Astrocyte of the spinal cord (primary cell): ENCODE results near the gene PLEKHA5.

Experiments used
- DNase-seq: peaks from one replicate; pipeline ENCODE4 v3.0.0; 2011; ENCODE audit warnings: low read depth, low spot score
- H3K4me3 ChIP-seq: 2 replicates; pipeline ENCODE4 v1.5.1; 2011; ENCODE audit warnings: low read depth, mild to moderate bottlenecking, low read length, moderate library complexity
- in situ Hi-C: cut with HindIII; loops from 2 replicates; pipeline ENCODE4 v1.10.0; 2017; ENCODE audit warnings: low sequenced_read_pairs
- TF ChIP-seq, protein P1 (sequence below): IDR thresholded peaks from 2 replicates; pipeline ENCODE4 v1.5.1; 2012; ENCODE audit warnings: low read depth, mild to moderate bottlenecking, low read length, inconsistent platforms

PLEKHA5 gene

DNA sequence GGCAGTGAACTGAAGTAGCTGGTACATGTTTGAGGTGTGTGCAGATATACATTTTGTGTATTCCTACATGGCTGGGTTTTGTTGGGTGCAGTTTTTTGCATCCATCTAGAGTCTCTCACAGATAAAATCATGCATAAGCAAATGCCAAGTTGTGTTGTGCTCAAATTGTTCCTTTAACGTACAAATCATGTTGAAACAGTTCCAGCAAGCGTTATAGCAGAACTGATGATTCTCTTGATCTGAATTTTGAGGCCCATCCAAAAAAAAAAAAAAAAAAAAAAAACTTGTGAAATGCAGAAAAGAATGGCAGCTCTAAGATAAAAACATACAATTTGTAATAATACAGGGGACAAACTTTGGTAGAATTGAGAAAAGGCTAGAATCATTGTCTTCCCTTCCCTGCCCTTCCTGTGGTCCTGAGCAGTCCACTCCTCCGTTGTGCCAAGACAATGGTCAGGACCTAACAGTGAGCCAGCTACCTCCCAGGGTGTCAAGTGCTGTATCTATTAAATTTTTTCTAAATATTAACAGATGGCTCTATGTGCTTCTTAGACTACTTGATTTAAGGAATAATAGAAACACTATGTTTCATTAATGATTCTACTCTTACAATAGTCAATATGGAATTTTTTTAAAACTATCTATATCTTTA, 122.1 kb downstream of the PLEKHA5 start:
- no peak for DNase-seq
- TF ChIP-seq, protein P1, sequence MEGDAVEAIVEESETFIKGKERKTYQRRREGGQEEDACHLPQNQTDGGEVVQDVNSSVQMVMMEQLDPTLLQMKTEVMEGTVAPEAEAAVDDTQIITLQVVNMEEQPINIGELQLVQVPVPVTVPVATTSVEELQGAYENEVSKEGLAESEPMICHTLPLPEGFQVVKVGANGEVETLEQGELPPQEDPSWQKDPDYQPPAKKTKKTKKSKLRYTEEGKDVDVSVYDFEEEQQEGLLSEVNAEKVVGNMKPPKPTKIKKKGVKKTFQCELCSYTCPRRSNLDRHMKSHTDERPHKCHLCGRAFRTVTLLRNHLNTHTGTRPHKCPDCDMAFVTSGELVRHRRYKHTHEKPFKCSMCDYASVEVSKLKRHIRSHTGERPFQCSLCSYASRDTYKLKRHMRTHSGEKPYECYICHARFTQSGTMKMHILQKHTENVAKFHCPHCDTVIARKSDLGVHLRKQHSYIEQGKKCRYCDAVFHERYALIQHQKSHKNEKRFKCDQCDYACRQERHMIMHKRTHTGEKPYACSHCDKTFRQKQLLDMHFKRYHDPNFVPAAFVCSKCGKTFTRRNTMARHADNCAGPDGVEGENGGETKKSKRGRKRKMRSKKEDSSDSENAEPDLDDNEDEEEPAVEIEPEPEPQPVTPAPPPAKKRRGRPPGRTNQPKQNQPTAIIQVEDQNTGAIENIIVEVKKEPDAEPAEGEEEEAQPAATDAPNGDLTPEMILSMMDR: no peak
- no peak overlapping the region for H3K4me3 ChIP-seq
- in situ Hi-C loops: no loop called here

GRCh38 chr12:19260135-19260534, 130.6 kb downstream of the PLEKHA5 start:
- TF ChIP-seq, protein P1: no peak
- no peak for DNase-seq
- in situ Hi-C loops: no loop called here
- no peak overlapping the region for H3K4me3 ChIP-seq

- TF ChIP-seq, protein P1: no peak
- no peak overlapping the region for H3K4me3 ChIP-seq
- in situ Hi-C loops: no loop called here
- no peak for DNase-seq
Observed at GRCh38 chr12:19261773-19262172, 132.2 kb downstream of the PLEKHA5 start.

DNA sequence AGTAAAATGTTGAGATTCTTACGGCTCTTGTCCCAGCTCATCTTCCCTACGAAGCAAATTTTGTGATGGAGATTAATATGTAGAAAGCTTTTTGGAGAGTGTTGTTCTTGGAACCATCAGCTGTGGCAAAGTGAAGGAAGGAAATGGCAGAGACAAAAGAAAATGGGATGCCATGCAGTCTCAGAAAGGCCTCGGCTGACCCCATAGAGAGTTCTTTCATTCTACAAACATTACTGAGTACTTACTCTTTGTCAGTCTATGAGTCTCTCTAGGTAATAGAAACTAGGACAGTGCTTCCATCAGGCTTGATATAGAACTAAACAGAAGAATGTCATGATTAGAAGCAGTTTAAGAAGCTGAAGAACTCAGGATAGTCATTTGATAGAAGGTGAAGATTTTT, 134.1 kb downstream of the PLEKHA5 start:
- TF ChIP-seq, protein P1: no peak
- in situ Hi-C loops: no loop called here
- no peak overlapping the region for H3K4me3 ChIP-seq
- DNase-seq: peak; percentile 29

- TF ChIP-seq, protein P1: no peak
- in situ Hi-C loops: no loop called here
- no peak overlapping the region for H3K4me3 ChIP-seq
- peak; percentile 97 for DNase-seq
Observed at GRCh38 chr12:19273482-19274330, 144.2 kb downstream of the PLEKHA5 start.

DNA sequence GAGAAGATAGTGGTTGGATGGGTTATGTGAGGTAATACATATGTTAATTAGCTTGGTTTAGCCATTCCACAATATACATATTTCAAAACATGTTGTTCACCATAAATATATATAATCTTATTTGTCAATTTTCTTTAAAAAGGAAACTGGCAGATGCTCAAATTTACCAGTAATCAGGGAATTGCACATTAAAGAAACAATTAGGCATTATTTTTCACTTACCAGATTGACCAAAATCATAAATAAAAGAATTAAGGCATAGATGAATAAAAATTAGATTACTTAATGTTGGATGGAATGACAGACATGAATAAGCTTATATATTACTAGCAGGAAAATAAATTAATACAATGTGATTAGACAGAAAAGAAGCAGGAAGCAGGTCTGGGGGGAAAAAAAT, 147.2 kb downstream of the PLEKHA5 start:
- DNase-seq: no peak
- H3K4me3 ChIP-seq: no peak overlapping the region
- TF ChIP-seq, protein P1: no peak
- in situ Hi-C loops: no loop called here
